ENCODE data around the gene MROH2A.

- TF ChIP-seq YY1 (IDR thresholded peaks at IDR 0.05): no peak
- TF ChIP-seq REST (IDR thresholded peaks at IDR 0.05): no peak
- no peak for TF ChIP-seq CTCF (IDR thresholded peaks at IDR 0.05; ENCODE audit: low read depth, low read length, missing input control)
- no peak for TF ChIP-seq TAF1 (conservative IDR thresholded peaks at IDR 0.05)
- no peak for TF ChIP-seq ZBTB33 (IDR thresholded peaks at IDR 0.05)
- no peak for TF ChIP-seq JUND (IDR thresholded peaks at IDR 0.05)
- no peak for TF ChIP-seq FOXA1 (IDR thresholded peaks at IDR 0.05)
- no peak for TF ChIP-seq SP1 (IDR thresholded peaks at IDR 0.05)
- TF ChIP-seq RAD21 (IDR thresholded peaks at IDR 0.05): no peak
- no peak for TF ChIP-seq ATF3 (IDR thresholded peaks at IDR 0.05)
These were observed 75.7 kb downstream of the MROH2A start for GRCh38 chr2:233853883-233854240.
